AG04449 (cell line): ENCODE results near the gene MICAL1.
A peak's percentile ranks its signal among the peaks of the same experiment; 100 is the strongest.

Experiments
- CTCF ChIA-PET: fragments of 350-600 bp; formaldehyde crosslinking; extraction: SDS; loops from one replicate; lab custom pipeline; 2021; ENCODE audit warnings: antibody characterized with exemption; lab: Yijun Ruan, JAX
- POLR2A ChIA-PET: fragments of 400-600, 350-600 bp; formaldehyde crosslinking; extraction: SDS; loops from one replicate; lab custom pipeline; 2020; ENCODE audit warnings: antibody characterized with exemption, inconsistent platforms; lab: Yijun Ruan, JAX
- DNase-seq: peaks from one replicate; pipeline ENCODE4 v3.0.0-alpha.2; 2010; ENCODE audit warnings: low read depth, low spot score
- H3K4me3 ChIP-seq: 2 replicates; pipeline ENCODE4 v1.5.1; 2011; ENCODE audit warnings: low read depth, mild to moderate bottlenecking, control low read depth, low read length
- CTCF ChIP-seq: IDR thresholded peaks from one replicate; pipeline ENCODE4 v1.5.1; 2011; ENCODE audit warnings: mild to moderate bottlenecking, moderate library complexity, low read length, control low read depth, inconsistent platforms; ENCODE audit not compliant: insufficient read depth; ENCODE audit errors: missing control alignments

The MICAL1 gene

GRCh38 chr6:109443425-109443950 is 12.1 kb downstream of the MICAL1 start:
- CTCF ChIA-PET, result interaction anchor here (5.2 kb wide), 1 partner anchor 10 kb away, joined by 65 read pairs; the partner anchor contains the start of gene MICAL1
- DNase-seq, result no peak
- no peak overlapping the region for H3K4me3 ChIP-seq
- POLR2A ChIA-PET, result interaction anchor here (1.0 kb wide), 1 partner anchor 12 kb away, joined by 3 read pairs; the partner anchor contains the start of gene MICAL1
- TF ChIP-seq CTCF, result no peak

DNA sequence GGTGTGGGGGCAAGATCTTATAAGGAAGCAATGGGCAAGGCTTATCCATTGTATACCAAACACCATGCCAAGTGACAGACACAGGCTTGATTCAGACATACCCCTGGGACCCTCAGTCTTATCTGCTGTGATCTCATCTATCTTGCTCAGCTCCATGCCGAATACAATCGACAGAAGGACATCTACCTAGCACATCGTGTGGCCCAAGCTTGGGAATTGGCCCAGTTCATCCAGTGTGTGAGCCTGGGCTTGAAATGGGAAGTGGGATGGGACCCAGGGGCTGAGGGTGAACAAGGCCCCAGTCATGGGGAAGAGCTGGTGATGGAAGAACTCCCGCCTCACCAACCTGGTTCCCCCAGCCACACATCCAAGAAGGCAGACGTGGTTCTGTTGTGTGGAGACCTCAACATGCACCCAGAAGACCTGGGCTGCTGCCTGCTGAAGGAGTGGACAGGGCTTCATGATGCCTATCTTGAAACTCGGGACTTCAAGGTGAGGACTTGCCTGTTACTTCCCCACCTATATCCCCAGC is 13.1 kb downstream of the MICAL1 start:
- ChIA-PET CTCF (interaction anchor here (2.5 to 5.2 kb wide), 2 partner anchors 11 to 255 kb away, joined by 11 to 65 read pairs; partner anchors contain the start of gene MICAL1), POLR2A (interaction anchor here (1.1 to 2.4 kb wide), 2 partner anchors 11 to 14 kb away, joined by 3 to 12 read pairs; partner anchors contain the start of gene MICAL1)

GRCh38 chr6:109441069-109441816 is 14.3 kb downstream of the MICAL1 start:
- ChIA-PET CTCF (interaction anchor here (1.0 to 5.2 kb wide), 6 partner anchors 12 to 254 kb away, joined by 3 to 65 read pairs (median 4); partner anchors contain the start of genes CD164 and MICAL1), POLR2A (interaction anchor here (0.7 to 2.4 kb wide), 4 partner anchors 13 to 59 kb away, joined by 3 to 12 read pairs (median 5); partner anchors contain the start of genes CD164 and MICAL1)
- peak overlapping the region; percentile 78 for H3K4me3 ChIP-seq
- TF ChIP-seq CTCF, result peak; percentile 26
- no peak for DNase-seq

More for the DNA sequence above, 13.1 kb downstream of the MICAL1 start:
- no peak for DNase-seq
- no peak for TF ChIP-seq CTCF
- no peak overlapping the region; the same call in 1 of the 2 replicates for H3K4me3 ChIP-seq

GRCh38 chr6:109440331-109441068 is 15.1 kb downstream of the MICAL1 start, which contains the start of the genes PPIL6 and SMPD2:
TSS of gene PPIL6 (minus strand) at chr6:109440628. CDS start at chr6:109440590, 38 bp downstream.
TSS of gene SMPD2 (plus strand) at chr6:109440724. CDS start at chr6:109441122, 398 bp downstream.
- ChIA-PET POLR2A (interaction anchor here (0.6 to 2.4 kb wide), 5 partner anchors 13 to 917 kb away, joined by 3 to 12 read pairs (median 3); partner anchors contain the start of genes CD164 and MICAL1), CTCF (interaction anchor here (1.0 to 5.2 kb wide), 9 partner anchors 13 to 253 kb away, joined by 3 to 65 read pairs (median 4); partner anchors contain the start of genes CD164 and MICAL1)
- DNase-seq, result no peak
- TF ChIP-seq CTCF, result peak; percentile 54
- H3K4me3 ChIP-seq, result peak within 1 kb of the TSS; percentile 78

DNA sequence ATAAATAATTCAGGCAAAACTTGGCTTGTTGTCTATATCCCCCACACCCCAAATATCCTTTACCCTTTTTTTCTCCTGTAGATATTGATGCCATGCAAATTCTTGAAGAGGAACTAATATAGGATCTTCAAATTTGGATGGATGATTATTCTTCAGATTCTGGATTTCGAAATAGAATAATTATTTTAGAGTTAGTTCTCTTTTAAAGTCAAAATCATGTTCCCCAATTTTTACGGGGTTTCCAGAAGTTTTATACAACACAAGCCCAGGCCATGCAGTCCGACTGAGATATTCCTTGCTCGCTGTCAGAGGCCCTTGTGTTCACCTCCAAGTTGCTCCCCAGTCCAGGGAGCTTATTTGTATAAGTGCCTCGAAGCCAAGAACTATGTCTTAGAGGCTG is 19.5 kb downstream of the MICAL1 start:
- no peak for TF ChIP-seq CTCF
- DNase-seq, result no peak
- H3K4me3 ChIP-seq, result no peak overlapping the region
- POLR2A ChIA-PET, result no interaction called here
- CTCF ChIA-PET, result no interaction called here
